Measurements from ENCODE around the gene SLC14A1.

Gene SLC14A1

DNA sequence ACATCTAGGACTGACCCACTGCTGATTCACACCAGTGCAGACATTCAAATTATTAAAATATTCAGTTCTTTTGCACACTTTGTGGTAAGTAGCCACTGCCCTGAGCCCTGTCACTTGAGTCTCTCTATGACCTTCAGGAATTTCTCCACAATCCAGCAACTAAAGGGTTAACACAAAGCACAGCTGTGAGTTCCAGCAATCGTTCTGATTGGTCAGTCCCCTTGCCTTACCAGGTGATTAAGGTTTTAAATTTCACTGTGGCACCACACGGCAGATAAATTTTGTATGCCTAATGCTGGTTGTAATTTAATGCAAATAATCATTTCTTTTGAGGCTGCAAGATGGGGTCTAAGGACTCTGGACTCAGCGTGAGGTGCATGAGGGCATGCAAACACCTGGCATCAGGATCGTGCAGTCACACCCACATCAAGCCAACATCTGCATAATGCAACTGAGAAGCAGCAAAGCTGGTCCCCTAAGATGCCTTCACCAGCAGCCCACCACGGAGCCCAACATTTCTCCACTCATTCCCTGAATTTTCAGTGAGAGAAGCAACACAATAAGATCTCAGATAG lies 36.6 kb downstream of the SLC14A1 start:
- no peak for FAIRE-seq

DNA sequence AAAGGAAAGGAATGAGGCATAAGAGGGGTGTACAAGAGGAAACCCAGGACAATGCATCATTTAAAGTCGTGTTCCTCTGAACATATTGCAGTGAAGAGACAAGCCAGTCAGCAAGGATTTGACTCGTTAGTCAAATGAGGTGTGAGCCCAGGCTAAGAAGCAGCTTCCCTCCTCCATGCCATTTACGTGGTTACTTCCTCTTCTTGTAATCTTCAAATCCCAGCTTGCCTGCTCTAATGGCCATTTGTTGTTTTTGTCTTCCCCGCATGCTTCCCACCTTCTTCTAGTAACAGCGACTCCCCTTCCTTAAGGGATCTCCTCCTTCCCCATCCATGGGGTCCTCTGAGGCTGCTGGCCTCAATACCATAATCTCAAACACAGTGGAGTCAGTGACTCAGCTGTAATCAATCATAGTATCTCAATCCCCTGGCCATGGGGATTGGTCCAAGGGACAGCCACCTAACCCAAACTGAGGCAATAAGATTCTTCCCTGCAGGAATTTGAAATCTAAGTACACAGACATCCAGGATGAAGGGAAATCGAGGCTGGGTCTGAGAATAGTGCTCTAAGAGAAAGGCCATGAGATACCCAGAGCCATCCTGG lies 37.6 kb downstream of the SLC14A1 start:
- FAIRE-seq: no peak

DNA sequence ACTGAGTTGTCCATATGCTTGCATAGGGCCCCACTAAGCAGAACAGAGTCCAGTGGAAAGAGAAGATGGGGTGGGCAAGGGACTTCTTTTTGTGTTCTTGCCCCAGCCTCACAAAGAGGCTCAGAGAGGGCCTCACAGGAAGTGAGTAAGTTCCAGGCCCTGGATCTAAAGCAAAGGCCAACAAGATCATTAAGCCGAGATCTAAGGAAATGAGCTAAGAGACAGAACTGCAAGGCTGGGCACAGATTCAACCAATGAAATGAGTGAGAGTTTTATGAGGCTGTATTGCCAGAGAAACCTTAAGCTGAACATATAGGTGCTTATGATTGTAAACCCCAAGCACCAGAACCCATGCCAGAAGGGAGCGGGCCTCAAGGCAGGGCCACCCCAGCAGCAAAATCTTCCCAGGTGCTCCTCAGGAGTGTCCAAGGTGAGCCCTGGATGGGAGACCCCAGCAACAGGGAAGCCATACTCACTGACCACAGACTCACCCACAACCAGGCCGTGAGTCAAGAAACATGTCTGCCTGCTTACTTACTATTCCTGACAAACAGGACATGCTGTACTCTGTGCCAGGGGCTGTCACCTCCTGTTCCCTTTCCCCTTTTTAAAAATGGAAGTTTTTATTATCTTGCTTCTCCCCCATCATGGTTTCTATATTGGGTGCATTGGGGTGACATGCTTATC lies 40.2 kb downstream of the SLC14A1 start:
- FAIRE-seq: no peak

DNA sequence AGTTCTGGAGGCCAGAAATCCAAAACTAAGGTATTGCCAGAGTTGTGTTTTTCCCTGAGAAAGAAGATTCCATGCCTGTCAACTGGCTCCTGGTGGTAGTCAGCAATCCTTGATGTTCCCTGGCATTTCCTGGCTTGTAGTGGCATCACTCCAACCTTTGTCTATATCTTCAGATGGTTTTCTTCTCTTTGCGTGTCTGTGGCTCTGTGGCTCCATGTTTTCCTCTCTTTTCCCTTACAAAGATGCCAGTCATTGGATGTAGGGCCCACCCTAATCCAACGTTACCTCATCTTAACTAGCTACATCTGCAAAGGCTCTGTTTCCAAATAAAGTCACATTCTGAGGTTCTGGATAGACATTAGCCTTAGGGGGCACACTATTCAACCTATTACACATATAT lies 41.8 kb downstream of the SLC14A1 start:
- no peak for FAIRE-seq

DNA sequence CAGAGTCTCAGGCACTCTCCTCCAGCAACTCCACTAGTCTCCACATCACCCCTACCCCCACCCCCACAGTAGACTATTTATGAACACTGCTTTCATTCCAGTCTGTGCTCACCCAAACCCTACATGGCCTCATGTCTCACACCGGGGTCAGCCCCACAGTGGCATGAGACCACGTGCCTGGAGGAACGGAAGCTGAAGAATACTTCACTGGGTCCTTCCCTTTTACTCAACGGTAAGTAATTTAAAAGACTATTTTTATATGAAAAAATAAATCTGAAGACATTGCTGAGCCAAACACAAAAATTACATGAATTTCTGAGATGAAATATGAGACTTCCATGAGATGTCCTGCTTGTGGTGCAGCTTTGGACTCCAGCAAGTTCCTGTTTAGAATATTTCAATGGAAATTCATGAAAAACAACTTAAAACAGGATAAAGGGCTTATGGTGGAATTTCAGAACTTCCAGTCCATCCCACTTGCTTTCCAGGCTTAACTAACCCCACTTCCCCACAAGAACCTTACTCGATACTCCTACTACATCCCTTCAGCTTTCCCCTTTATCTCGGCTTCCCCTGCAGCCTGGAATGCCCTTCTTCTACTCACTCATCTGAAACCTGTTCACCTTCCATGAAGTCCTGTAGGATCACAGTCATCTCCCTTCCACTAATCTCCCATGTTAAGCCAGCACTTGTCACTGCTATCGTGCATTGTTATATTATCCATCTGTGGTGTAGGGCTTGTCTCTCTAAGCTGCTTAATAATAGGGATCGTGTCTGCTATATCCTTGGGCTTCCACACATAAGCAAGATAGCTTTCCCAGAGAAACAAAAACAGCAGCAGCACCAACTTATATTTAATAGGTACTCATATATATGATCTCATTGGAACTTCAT lies 47.9 kb downstream of the SLC14A1 start:
- FAIRE-seq: no peak

DNA sequence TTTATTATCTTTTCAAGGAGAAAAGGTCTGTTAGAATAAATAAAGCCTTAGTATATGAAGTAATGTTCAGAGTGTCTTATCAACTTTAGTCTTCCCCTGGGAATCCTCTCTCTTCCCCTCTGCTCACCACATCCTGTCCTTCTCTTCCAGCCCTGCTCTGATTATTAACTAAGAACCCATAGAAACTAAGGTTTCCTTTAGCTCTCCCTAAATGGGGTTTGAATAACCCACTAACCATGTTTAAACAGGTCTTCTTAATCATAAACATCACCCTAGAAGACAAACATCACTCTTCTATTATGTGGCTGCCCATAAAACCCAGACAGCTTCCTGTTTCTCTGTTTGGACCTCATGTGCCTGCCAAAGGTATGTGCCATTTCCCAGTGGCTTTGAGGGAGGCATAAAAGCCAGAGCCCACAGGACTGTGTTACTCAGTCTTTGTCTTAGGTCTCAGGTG lies 50.1 kb downstream of the SLC14A1 start:
- no peak for FAIRE-seq

DNA sequence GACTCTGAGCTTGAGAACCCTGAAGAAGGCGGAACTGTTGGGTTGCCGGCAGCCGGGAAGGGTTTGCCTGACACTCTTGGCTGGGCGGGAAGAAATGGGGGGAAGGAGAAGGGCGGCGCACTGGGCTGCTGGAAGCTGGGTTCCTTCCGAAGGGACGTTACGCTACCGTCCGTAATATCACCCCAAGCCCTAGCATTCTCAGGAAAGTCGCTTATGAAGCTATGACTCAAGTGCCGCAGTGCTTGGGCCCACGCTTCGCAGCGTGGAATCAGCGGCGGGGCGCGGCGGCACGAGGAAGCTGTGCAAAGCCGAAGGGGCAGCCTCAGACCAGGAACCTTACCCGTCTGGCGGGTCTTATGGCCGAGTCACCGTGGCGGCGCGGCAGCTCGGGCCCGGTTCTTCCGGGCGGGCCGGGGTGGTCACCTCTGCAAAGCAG lies 51.3 kb downstream of the SLC14A1 start:
- FAIRE-seq: no peak

DNA sequence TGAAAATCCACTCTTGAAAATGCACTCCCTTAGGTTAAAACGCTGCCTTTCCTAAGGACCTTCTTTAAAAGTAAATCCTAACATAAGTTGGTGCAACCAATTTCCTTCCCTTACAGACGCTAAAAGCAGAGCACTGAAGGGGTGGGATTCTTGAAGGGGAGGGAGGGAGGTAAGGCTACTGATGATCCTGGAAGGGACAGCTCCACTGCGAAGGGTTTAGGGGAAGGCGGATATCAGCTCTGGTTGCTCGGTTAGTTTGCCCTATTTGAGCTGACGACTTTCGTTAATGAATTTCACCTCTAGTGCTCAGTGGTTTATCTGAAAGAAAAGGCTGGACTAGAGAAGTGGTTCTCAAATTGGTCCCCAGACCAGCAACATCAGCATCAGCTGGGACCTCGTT lies 51.8 kb downstream of the SLC14A1 start:
- no peak for FAIRE-seq

DNA sequence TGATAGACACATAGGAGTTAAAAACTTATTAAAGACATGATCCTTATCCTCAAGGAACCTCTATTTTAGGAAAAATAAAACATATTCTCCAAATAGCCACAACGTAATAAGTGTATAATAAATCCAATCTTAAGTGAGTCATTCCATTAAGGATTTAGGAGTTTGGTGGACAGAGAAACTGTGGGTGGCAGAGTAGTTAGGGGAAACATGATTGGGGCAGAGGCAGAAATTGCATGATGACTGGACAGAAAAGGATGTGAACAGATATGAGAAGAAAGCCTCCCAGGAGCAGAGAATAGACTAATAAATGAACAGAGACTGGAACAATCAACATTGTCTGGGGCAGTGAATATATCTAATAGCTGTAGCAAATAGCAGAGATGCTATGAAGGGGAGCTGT lies 53.4 kb downstream of the SLC14A1 start:
- no peak for FAIRE-seq

DNA sequence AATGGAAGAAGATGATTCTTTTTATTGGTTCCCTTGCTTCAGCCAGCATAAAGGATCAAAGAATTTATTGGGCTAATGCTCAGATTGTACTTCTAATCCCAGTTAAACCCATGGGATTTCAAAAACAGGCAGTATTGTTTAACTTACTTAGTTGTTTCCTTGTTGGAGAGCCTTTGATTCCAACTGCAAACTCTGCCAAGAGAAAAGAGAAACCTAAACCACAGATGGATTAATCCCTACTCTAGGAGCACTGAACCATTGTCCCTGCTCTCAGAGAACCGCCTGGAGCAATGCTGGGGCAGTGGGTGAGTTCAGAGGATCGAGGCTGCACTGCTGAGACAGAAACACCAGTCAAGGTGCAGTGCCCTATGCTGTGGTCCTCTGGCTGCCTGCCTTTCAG lies 56.6 kb downstream of the SLC14A1 start:
- FAIRE-seq: no peak

DNA sequence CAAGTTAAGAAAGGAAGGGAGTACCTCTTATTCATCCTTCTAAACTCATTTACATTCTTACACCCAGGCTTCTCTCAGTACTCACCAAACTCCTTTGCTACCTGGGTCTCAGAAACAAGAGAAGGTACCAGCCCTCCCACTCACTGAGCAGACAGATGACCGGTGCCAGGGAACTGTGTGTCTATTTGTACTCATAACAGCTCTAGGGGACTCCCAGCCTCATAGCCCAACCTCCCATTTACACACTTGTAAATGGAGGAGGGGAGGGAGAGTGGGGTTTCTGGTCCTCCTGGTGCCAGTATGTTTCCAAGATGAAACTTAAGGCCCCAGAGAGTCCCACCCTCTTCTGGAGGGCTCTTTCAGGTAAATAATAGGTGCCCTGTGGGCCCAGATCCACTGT lies 58.7 kb downstream of the SLC14A1 start:
- no peak for FAIRE-seq

DNA sequence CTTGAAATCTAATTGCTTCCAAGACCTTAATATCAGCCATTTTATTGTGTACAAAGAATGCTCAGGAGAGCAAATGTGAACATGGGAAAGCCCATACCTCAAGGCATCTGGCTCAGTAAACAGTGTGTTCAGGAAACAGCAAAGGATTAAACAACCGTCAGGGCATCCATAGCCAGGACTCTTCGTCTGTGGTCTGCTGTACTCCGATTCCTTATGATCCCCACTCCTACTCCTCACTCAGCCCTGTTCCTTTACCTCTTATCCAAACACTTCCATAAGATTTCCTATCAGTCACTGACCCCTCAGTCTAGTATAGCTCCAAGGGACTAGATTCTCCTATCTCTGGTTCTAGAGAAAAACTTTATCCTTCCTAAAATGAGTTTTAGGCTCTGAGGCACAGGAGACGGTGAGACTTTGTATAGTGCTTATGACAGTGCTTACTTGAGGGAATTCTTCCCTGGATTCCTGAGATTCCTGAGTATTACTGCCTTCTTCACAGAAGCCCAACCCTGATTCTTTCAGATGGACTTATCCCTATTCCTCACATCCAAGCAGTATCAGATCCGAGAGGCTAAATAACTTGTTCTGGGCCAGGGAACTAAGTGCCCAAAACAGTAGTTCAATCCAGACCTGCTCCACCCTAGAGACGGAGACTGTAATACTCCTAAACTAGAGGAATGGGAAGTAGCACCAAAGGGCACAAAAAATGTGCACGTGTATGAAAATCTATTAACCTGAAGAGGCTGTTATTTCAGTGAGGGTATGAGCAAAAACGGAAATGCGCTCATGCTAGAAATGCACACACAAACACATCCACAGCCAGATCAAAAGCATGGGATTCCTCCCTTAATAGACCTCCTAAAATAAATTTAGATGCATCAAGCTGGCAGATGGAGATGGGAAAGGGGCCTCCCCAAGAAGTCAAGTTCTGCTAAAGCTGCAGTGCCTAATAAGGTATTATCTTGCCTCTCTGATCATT lies 59.4 kb downstream of the SLC14A1 start:
- FAIRE-seq: no peak

DNA sequence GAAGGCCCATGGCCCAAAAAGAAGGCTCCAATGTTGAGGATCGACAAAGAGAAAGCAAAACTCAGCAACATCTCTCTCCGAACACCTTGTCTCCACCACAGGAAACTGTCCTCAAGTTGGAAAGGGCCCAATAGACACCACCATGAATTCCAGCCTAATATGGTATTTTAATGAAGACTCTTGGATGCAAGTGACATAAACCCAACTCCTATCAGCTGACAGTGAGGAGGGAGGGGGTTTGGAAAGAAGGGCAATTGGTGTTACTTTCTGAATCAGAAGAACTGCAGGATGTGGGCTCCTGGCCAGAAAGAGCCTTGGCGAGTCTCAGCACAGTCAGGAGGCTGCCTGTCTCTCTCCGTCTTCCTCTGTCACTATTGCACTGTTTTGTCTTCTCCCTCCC lies 61.2 kb downstream of the SLC14A1 start:
- FAIRE-seq: no peak

DNA sequence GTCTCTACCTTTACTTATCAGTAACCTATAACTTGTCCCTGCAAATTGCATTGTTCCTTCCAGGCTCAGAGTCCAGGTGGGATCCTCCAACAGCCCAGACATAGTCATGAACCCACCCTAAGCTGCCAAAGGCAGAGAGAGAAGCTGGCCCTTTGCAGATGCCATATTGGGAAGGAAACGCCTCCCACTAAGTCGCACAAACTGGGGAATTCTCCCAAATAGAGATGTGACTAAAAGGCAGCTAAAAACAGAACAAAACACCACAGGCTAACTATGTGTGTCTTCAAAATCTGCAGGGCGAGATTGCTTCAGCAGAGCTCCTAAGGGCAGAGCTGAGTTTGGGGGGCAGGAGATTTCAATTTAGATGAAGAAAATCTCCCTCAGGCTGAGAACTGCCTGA lies 63.0 kb downstream of the SLC14A1 start:
- FAIRE-seq: no peak

DNA sequence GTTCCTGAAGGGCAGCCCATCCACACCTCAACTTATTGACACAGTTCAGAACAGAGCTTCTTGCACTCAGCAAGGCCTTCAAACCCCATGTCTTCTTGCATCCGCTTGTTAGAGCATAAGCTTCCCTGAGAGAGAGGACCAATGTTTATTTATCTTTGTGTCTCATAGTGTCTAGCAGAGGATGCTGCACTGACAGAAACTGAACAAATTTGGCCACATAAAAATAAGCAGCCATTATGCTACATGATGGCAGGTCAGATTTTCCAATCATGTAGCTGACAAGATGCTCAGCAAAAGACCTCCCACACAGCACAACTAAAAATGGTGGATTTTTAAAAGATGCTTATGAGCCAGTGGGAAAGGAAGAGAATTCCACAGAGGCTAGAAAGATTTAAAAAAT lies 63.4 kb downstream of the SLC14A1 start:
- no peak for FAIRE-seq

DNA sequence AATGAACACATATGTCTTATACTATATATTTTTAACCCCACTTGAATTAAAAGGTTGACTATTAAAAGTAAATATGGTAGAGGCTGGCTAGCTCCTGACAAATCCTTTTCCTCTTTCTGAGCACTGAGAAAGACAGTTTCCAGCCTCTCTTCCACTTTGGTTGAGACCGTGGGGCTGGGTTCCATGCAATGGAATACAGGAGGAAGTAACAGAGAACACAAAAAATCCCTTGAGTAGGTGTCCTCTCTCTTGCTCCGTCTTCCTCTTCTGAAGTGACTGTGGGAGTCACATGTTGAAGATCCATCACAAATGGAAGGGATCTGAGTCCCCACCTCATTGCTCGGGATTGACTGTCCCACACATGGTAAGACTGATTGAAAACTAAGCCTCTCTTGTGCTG lies 64.9 kb downstream of the SLC14A1 start:
- FAIRE-seq: no peak

DNA sequence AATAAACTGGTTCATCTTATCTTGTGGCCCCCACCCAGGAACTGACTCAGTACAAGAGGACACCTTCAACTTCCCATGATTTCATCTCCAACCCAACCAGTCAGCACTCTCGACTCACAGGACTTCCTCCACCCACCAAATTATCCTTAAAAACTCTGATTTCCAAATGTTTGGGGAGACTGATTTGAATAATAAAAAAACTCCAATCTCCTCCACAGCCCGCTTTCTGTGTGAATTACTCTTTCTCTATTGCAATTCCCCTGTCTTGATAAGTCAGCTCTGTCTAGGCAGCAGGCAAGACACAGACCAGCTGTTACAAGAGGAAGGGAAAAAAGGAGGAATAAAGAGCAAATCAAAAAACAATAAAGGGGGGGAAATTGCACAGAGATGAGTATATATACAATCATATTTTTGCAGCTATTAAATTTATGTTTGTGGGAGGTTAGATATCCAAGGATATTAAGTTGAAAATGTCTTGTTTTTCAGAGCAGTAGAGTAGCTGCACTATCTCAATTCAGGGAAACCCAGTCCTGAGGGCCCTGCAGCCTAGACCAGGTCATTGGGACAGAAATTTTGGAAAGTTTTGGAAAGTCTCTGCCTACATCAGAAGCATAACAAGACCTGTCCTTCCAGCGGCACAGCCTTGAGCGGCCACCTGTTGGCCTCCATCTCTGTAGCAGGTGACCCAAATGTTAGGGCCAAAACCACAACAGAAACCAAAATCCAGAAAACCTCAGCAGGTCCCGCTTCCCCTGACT lies 68.7 kb downstream of the SLC14A1 start:
- FAIRE-seq: no peak

DNA sequence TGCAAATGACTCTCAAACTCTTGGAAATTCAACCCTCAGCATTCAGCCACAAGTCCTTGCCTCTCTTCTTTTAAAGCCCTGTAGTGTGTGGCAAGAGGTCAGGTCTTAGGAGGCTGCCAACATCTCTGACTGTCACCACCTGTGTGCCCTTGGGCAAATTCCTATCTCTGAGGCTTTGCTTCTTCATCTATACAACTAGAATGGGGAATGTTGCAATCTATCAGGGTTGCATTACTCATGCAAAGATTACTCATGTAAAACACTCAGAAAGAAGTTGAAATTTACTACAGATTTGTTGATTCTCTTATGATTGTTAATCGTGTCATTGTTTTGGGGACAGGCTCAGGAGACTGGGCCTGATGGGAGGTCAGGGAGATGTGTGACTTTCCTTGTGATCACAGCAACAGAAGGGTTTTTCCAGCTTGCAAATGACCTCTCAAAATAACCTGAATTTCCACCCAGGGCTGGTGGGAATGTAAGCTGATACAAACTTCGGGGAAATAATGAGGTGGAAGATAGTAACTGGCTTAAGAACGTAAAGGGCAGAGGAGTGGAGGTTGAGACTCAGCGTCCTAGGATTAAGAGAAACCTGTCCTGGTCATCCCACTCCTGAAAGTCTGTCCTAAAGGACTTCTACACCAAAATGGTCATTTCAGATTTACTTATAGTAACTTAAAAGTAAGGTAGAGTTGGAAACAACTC lies 69.4 kb downstream of the SLC14A1 start:
- no peak for FAIRE-seq

DNA sequence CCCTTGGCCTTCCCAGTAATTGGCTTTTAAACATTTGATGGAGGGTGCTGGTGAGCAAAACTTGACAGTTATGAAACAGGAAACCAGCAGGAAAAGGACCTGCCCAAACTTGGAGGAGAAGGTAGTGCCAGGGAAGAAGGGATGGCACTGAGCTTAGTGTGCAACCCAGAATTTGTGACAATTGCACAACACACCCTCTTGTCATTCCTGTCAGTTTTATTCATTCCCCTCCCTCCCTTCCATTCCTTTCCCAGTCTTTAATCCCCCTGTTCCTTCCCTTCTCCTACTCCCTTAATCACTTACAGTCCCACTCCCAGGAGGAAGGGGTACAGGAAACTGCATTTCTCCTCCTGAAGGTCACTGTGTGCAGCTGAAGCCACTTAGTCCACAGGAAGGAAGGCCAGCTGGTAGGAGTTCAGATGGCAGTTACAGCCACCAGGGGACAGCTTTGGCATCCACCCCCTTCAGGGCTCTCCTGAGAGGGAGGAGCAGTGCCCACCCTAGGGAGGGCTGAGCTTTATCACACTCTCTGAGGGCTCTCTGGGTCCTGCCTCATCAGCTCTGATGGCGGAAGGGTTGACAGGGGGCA lies 77.5 kb downstream of the SLC14A1 start:
- FAIRE-seq: no peak
